ENCODE measurements around the gene WDR37. TPM values are rescaled to one million over a fixed set of nuclear protein-coding genes. Genes with fewer than 3 reads are reported as not detected.

WDR37 gene
- total and polyA plus RNA-seq, 9 of the 15 experiments (the other 6 are each of a cell fraction or from before 2014, with no cell fraction given): 2.3 to 11.6 (median 6.7) TPM

- TF ChIP-seq TARDBP (IDR thresholded peaks at IDR 0.05): no peak
- no peak for TF ChIP-seq HDAC3 (IDR thresholded peaks at IDR 0.05; ENCODE audit: borderline replicate concordance, partially characterized antibody)
- TF ChIP-seq REST (IDR thresholded peaks at IDR 0.05; ENCODE audit: borderline replicate concordance): no peak
- 0 out of 2 replicates have a peak, but pooled peaks have one; percentile 19 for TF ChIP-seq REST (CRISPR knock-in tag; IDR thresholded peaks at IDR 0.05; ENCODE audit: low read depth)
- no peak for TF ChIP-seq MTF1 (CRISPR knock-in tag; IDR thresholded peaks at IDR 0.05; ENCODE audit: borderline replicate concordance)
- TF ChIP-seq SIX5 (IDR thresholded peaks at IDR 0.05; ENCODE audit: borderline replicate concordance in 1 of 2, insufficient read depth in 1 of 2, low read depth in 1 of 2, low read length in 2 of 2): 0 out of 4 replicates have a peak, but pooled peaks of 1 of the 2 experiments have one; percentile 22
- peak; percentile 68 to 96 (median 82); a peak in 5 of 6 replicates for TF ChIP-seq ZBTB11 (CRISPR knock-in tag; IDR thresholded peaks at IDR 0.05)
- no peak for TF ChIP-seq ZBTB8A (IDR thresholded peaks at IDR 0.05; ENCODE audit: partially characterized antibody)
- TF ChIP-seq PBX2 (CRISPR knock-in tag; IDR thresholded peaks at IDR 0.05; ENCODE audit: low read depth): no peak
- no peak for TF ChIP-seq PBX2 (tag; conservative IDR thresholded peaks at IDR 0.05; ENCODE audit: low read depth)
- TF ChIP-seq EZH2 (IDR thresholded peaks at IDR 0.05; ENCODE audit: borderline replicate concordance, low read depth, low read length): no peak
Measured at GRCh38 chr10:1056326-1057105, at the start of gene WDR37 (continued).

Data from K562 (cell line).